CD4-positive, alpha-beta memory T cell (primary cell): ENCODE data around the gene ATG4B. TPM values are rescaled to one million over a fixed set of nuclear protein-coding genes. Genes with fewer than 3 reads are reported as not detected.

Source experiments
- CTCF ChIA-PET: fragments of 350-600 bp; sonication (Branson Sonifier 250); formaldehyde crosslinking; loops from one replicate; lab custom pipeline; 2021; ENCODE audit warnings: inconsistent platforms; ENCODE audit not compliant: partially characterized antibody; lab: Charles Lee
- POLR2A ChIA-PET: fragments of 350-600 bp; sonication (Branson Sonifier 250); formaldehyde crosslinking; loops from one replicate; lab custom pipeline; 2021; ENCODE audit not compliant: partially characterized antibody; lab: Charles Lee
- DNase-seq, 5 donors: peaks; one replicate each; pipeline versions ENCODE4 v3.0.0 to v3.0.0-alpha.2; 2020 to 2022; ENCODE audit warnings: mixed read lengths in 1 of 5
- H3K27ac ChIP-seq: one replicate; pipeline ENCODE4 v1.7.0; 2013; ENCODE audit warnings: low read depth, low read length
- H3K27me3 ChIP-seq: 2 replicates; pipeline ENCODE4 v1.7.0; 2013; ENCODE audit warnings: mild to moderate bottlenecking, low read length, moderate library complexity; ENCODE audit not compliant: insufficient read depth
- H3K36me3 ChIP-seq: 2 replicates; pipeline ENCODE4 v1.7.0; 2013; ENCODE audit warnings: mild to moderate bottlenecking, low read length, moderate library complexity; ENCODE audit not compliant: insufficient read depth
- H3K4me1 ChIP-seq: 2 replicates; pipeline ENCODE4 v1.7.0; 2013; ENCODE audit warnings: mild to moderate bottlenecking, low read length, moderate library complexity; ENCODE audit not compliant: insufficient read depth
- H3K4me3 ChIP-seq, 2 donors: one replicate each; pipeline ENCODE4 v1.7.0; 2013; ENCODE audit warnings: low read length in 2 of 2, mild to moderate bottlenecking in 1 of 2
- H3K9me3 ChIP-seq, 2 donors: one replicate each; pipeline ENCODE4 v1.7.0; 2013; ENCODE audit warnings: low read length in 2 of 2, control low read depth in 1 of 2; ENCODE audit not compliant: control insufficient read depth in 1 of 2
- H3K27ac Mint-ChIP-seq, 7 donors: one replicate each; pipeline ENCODE4 v1.8.0; 2020 to 2021; ENCODE audit warnings: mixed read lengths in 7 of 7, mild to moderate bottlenecking in 6 of 7, inconsistent platforms in 3 of 7, moderate library complexity in 3 of 7
- H3K27me3 Mint-ChIP-seq, 2 donors: one replicate each; pipeline ENCODE4 v1.8.0; 2020 to 2021; ENCODE audit warnings: mixed read lengths in 2 of 2
- H3K36me3 Mint-ChIP-seq, 2 donors: one replicate each; pipeline ENCODE4 v1.8.0; 2020 to 2021; ENCODE audit warnings: mixed read lengths in 2 of 2, inconsistent platforms in 1 of 2, mild to moderate bottlenecking in 1 of 2
- H3K4me1 Mint-ChIP-seq, 4 donors: one replicate each; pipeline ENCODE4 v1.8.0; 2020 to 2021; ENCODE audit warnings: mixed read lengths in 4 of 4, mild to moderate bottlenecking in 1 of 4
- H3K4me3 Mint-ChIP-seq, 8 donors: one replicate each; pipeline ENCODE4 v1.8.0; 2020 to 2021; ENCODE audit warnings: mixed read lengths in 8 of 8, mild to moderate bottlenecking in 7 of 8, moderate library complexity in 6 of 8, inconsistent platforms in 3 of 8
- H3K9me3 Mint-ChIP-seq, 8 donors: one replicate each; pipeline ENCODE4 v1.8.0; 2020 to 2021; ENCODE audit warnings: mixed read lengths in 8 of 8, mild to moderate bottlenecking in 5 of 8, inconsistent platforms in 3 of 8, moderate library complexity in 1 of 8
- intact Hi-C: fragments of 100-400 bp; cut with micrococcal nuclease; formaldehyde crosslinking; loops from one replicate; pipeline ENCODE4 v1.15.1; 2023
- polyA plus RNA-seq, 2 donors: library from polyadenylated mRNA; unstranded; fragments of 300-500 nt; fragmentation: Illumina TruSeq; gene quantifications; one replicate each; pipeline ENCODE4 v1.2.3, GENCODE V29; 2021
- total RNA-seq, 2 experiments: library from RNA; stranded (reverse); gene quantifications; one replicate each; pipeline ENCODE4 v1.2.3, GENCODE V29; 2021

ATG4B gene
- total and polyA plus RNA-seq, 4 experiments from 2014 or later = 49.2 to 96.9 (median 73.1) TPM

- H3K36me3 Mint-ChIP-seq = peaks cover 13 to 33% of the 10 kb centered on the region in 2 donors
- Histone ChIP-seq H3K27me3 (no peaks in the 10 kb centered on the region), H3K4me1 (peaks cover 13% of the 10 kb centered on the region), H3K4me3 (no peak overlapping the region), H3K27ac (no peak overlapping the region), H3K36me3 (peaks cover 16% of the 10 kb centered on the region), H3K9me3 (no peaks in the 10 kb centered on the region)
- H3K27me3 Mint-ChIP-seq = no peaks in the 10 kb centered on the region
- H3K4me3 Mint-ChIP-seq = no peak overlapping the region
- H3K9me3 Mint-ChIP-seq = no peaks in the 10 kb centered on the region
- CTCF ChIA-PET = interaction anchor here (0.7 to 1.1 kb wide), 2 partner anchors 8 to 245 kb away, joined by 3 to 6 read pairs; no protein-coding TSS in a partner anchor
- intact Hi-C loops = loop anchor here (10.0 kb wide), 2 partner anchors 319 to 1069 kb away; partner anchors contain the start of genes DUSP28, HDLBP, RNPEPL1 and SEPTIN2
- POLR2A ChIA-PET = interaction anchor here (1.1 to 1.4 kb wide), 2 partner anchors 9 to 16 kb away, joined by 3 read pairs; no protein-coding TSS in a partner anchor
- peaks cover 14 to 43% (median 20%) of the 10 kb centered on the region in 4 donors for H3K4me1 Mint-ChIP-seq
- DNase-seq = no peak
- H3K27ac Mint-ChIP-seq = no peak overlapping the region
Measured at GRCh38 chr2:241633561-241633960, 3.9 kb upstream of the ATG4B start.

- Mint-ChIP-seq H3K36me3 (peaks cover 10 to 27% of the 10 kb centered on the region in 2 donors), H3K27me3 (no peaks in the 10 kb centered on the region), H3K27ac (peak overlapping the region in 6 of 7 donors; percentile 52 to 88 (median 84)), H3K4me3 (peak overlapping the region; percentile 76 to 88 (median 84)), H3K9me3 (no peaks in the 10 kb centered on the region), H3K4me1 (peaks cover 26 to 56% (median 37%) of the 10 kb centered on the region in 4 donors)
- ChIA-PET POLR2A (no interaction called here), CTCF (no interaction called here)
- intact Hi-C loops = loop anchor here (10.0 kb wide), 2 partner anchors 321 to 1071 kb away; partner anchors contain the start of genes DUSP28, HDLBP, RNPEPL1 and SEPTIN2
- DNase-seq = no peak
- H3K36me3 ChIP-seq = peaks cover 16% of the 10 kb centered on the region
- H3K27ac ChIP-seq = peak overlapping the region; percentile 53
- H3K4me1 ChIP-seq = peaks cover 35% of the 10 kb centered on the region
- no peak overlapping the region for H3K4me3 ChIP-seq
- H3K27me3 ChIP-seq = no peaks in the 10 kb centered on the region
- no peaks in the 10 kb centered on the region for H3K9me3 ChIP-seq
Measured at GRCh38 chr2:241635756-241636155, 1.7 kb upstream of the ATG4B start.

GRCh38 chr2:241636182-241637017 lies 1.1 kb upstream of the ATG4B start:
- peak in 4 of 5 donors; percentile 10 to 45 (median 23) for DNase-seq
- H3K4me1 Mint-ChIP-seq = peaks cover 30 to 63% (median 41%) of the 10 kb centered on the region in 4 donors
- CTCF ChIA-PET = no interaction called here

GRCh38 chr2:241637795-241638660 lies 535 bp downstream of the ATG4B start:
- Histone ChIP-seq H3K4me3 (peak overlapping the region; percentile 65 to 90), H3K27ac (peak overlapping the region; percentile 88), H3K9me3 (no peaks in the 10 kb centered on the region), H3K27me3 (no peaks in the 10 kb centered on the region), H3K36me3 (peaks cover 6% of the 10 kb centered on the region), H3K4me1 (peaks cover 35% of the 10 kb centered on the region)
- POLR2A ChIA-PET = interaction anchor here (0.5 to 2.8 kb wide), 14 partner anchors 11 to 1078 kb away, joined by 3 to 20 read pairs (median 4); partner anchors contain the start of genes D2HGDH, DTYMK, DUSP28 and HDLBP
- Mint-ChIP-seq H3K36me3 (peaks cover 2 to 17% of the 10 kb centered on the region in 2 donors), H3K27me3 (no peaks in the 10 kb centered on the region), H3K4me3 (peak overlapping the region; percentile 86 to 98 (median 94)), H3K9me3 (no peaks in the 10 kb centered on the region), H3K27ac (peak overlapping the region; percentile 82 to 98 (median 93)), H3K4me1 (peaks cover 36 to 67% (median 51%) of the 10 kb centered on the region in 4 donors)
- CTCF ChIA-PET = interaction anchor here (1.0 to 2.1 kb wide), 3 partner anchors 11 to 241 kb away, joined by 3 to 8 read pairs (median 4); no protein-coding TSS in a partner anchor
- DNase-seq = peak; percentile 49 to 70 (median 57)
- intact Hi-C loops = loop anchor here (1.0 to 10.0 kb wide), 6 partner anchors 28 to 1073 kb away; partner anchors contain the start of genes DTYMK, DUSP28, HDLBP and ING5

More at GRCh38 chr2:241636182-241637017, 1.1 kb upstream of the ATG4B start:
- H3K27me3 ChIP-seq = no peaks in the 10 kb centered on the region
- H3K27ac ChIP-seq = peak overlapping the region; percentile 88
- H3K4me1 ChIP-seq = peaks cover 35% of the 10 kb centered on the region
- peak overlapping the region; percentile 52 to 88 (median 83) for H3K27ac Mint-ChIP-seq
- peak overlapping the region; percentile 23 to 64 for H3K4me3 ChIP-seq
- intact Hi-C loops = loop anchor here (1.0 to 10.0 kb wide), 6 partner anchors 26 to 1072 kb away; partner anchors contain the start of genes DTYMK, DUSP28, HDLBP and ING5
- H3K36me3 Mint-ChIP-seq = peaks cover 10 to 24% of the 10 kb centered on the region in 2 donors
- POLR2A ChIA-PET = interaction anchor here (1.0 to 2.8 kb wide), 8 partner anchors 18 to 1076 kb away, joined by 3 to 20 read pairs (median 5); partner anchors contain the start of genes DTYMK, DUSP28, HDLBP and ING5
- H3K9me3 Mint-ChIP-seq = no peaks in the 10 kb centered on the region
- no peaks in the 10 kb centered on the region for H3K9me3 ChIP-seq
- peaks cover 16% of the 10 kb centered on the region for H3K36me3 ChIP-seq
- H3K4me3 Mint-ChIP-seq = peak overlapping the region; percentile 76 to 88 (median 84)
- no peaks in the 10 kb centered on the region for H3K27me3 Mint-ChIP-seq

GRCh38 chr2:241638940-241639339 lies 1.4 kb downstream of the ATG4B start:
- CTCF ChIA-PET = interaction anchor here (1.2 to 2.1 kb wide), 2 partner anchors 41 to 240 kb away, joined by 3 to 8 read pairs; no protein-coding TSS in a partner anchor
- intact Hi-C loops = loop anchor here (10.0 kb wide), 2 partner anchors 324 to 1074 kb away; partner anchors contain the start of genes DUSP28, HDLBP, RNPEPL1 and SEPTIN2
- H3K4me1 Mint-ChIP-seq = peaks cover 39 to 68% (median 51%) of the 10 kb centered on the region in 4 donors

GRCh38 chr2:241639385-241639784 lies 1.9 kb downstream of the ATG4B start:
- H3K4me1 ChIP-seq = peaks cover 35% of the 10 kb centered on the region
- no peak for DNase-seq
- intact Hi-C loops = loop anchor here (10.0 kb wide), 2 partner anchors 325 to 1075 kb away; partner anchors contain the start of genes DUSP28, HDLBP, RNPEPL1 and SEPTIN2
- POLR2A ChIA-PET = interaction anchor here (2.8 kb wide), 1 partner anchor 47 kb away, joined by 19 read pairs; the partner anchor contains the start of gene DTYMK
- Mint-ChIP-seq H3K27me3 (no peaks in the 10 kb centered on the region), H3K9me3 (no peaks in the 10 kb centered on the region), H3K4me3 (peak overlapping the region; percentile 3 to 54 (median 50)), H3K36me3 (peaks cover 0 to 13% of the 10 kb centered on the region in 2 donors), H3K4me1 (peaks cover 39 to 72% (median 51%) of the 10 kb centered on the region in 4 donors), H3K27ac (peak overlapping the region in 4 of 7 donors; percentile 31 to 61 (median 45))
- H3K27me3 ChIP-seq = no peaks in the 10 kb centered on the region
- no peak overlapping the region for H3K27ac ChIP-seq
- H3K4me3 ChIP-seq = no peak overlapping the region
- CTCF ChIA-PET = no interaction called here
- H3K9me3 ChIP-seq = no peaks in the 10 kb centered on the region
- H3K36me3 ChIP-seq = no peaks in the 10 kb centered on the region

More at GRCh38 chr2:241638940-241639339, 1.4 kb downstream of the ATG4B start:
- Histone ChIP-seq H3K27me3 (no peaks in the 10 kb centered on the region), H3K9me3 (no peaks in the 10 kb centered on the region), H3K4me3 (no peak overlapping the region), H3K4me1 (peaks cover 35% of the 10 kb centered on the region), H3K36me3 (no peaks in the 10 kb centered on the region), H3K27ac (no peak overlapping the region)
- no peak for DNase-seq
- H3K36me3 Mint-ChIP-seq = peaks cover 0 to 14% of the 10 kb centered on the region in 2 donors
- POLR2A ChIA-PET = interaction anchor here (1.8 to 2.8 kb wide), 4 partner anchors 10 to 95 kb away, joined by 4 to 20 read pairs (median 13); partner anchors contain the start of genes D2HGDH and DTYMK
- H3K4me3 Mint-ChIP-seq = peak overlapping the region in 7 of 8 donors; percentile 38 to 96 (median 93)
- peak overlapping the region in 5 of 7 donors; percentile 10 to 98 (median 90) for H3K27ac Mint-ChIP-seq
- H3K27me3 Mint-ChIP-seq = no peaks in the 10 kb centered on the region
- no peaks in the 10 kb centered on the region for H3K9me3 Mint-ChIP-seq
